HT-29 (cell line): ENCODE results near the gene KHDC3L. TPM values are rescaled to one million over a fixed set of nuclear protein-coding genes. Genes with fewer than 3 reads are reported as not detected.

Experiments
- DNase-seq: peaks from one replicate; pipeline ENCODE4 v3.0.0-alpha.2; 2015; ENCODE audit warnings: low spot score
- total RNA-seq: library from RNA; depleted of rRNA; stranded (reverse); fragments of >200 nt; shearing (Covaris generic); gene quantifications from 2 replicates; pipeline ENCODE4 v1.2.3, GENCODE V29; 2014; rRNA removed

KHDC3L gene
- total RNA-seq: not detected in 2 replicates

GRCh38 chr6:73362358-73362757, at the start of gene KHDC3L:
TSS of gene KHDC3L (plus strand) at chr6:73362658. CDS start at chr6:73362730, 72 bp downstream.
- DNase-seq: no peak

- no peak for DNase-seq
Observed at GRCh38 chr6:73314577-73315492, 47.6 kb upstream of the KHDC3L start.

- DNase-seq: no peak
Observed at GRCh38 chr6:73323323-73323722, 39.1 kb upstream of the KHDC3L start.

- DNase-seq: no peak
Observed at GRCh38 chr6:73325656-73326055, 36.8 kb upstream of the KHDC3L start.

- no peak for DNase-seq
Observed at GRCh38 chr6:73328790-73329189, 33.7 kb upstream of the KHDC3L start.

GRCh38 chr6:73329201-73329600, 33.3 kb upstream of the KHDC3L start:
- DNase-seq: no peak

- DNase-seq: no peak
Observed at GRCh38 chr6:73339340-73339739, 23.1 kb upstream of the KHDC3L start.

GRCh38 chr6:73340048-73340447, 22.4 kb upstream of the KHDC3L start:
- no peak for DNase-seq

- no peak for DNase-seq
Observed at GRCh38 chr6:73341335-73341734, 21.1 kb upstream of the KHDC3L start.

- DNase-seq: no peak
Observed at GRCh38 chr6:73342174-73342573, 20.3 kb upstream of the KHDC3L start.

- DNase-seq: no peak
Observed at GRCh38 chr6:73343164-73343563, 19.3 kb upstream of the KHDC3L start.

GRCh38 chr6:73348550-73349204, 13.8 kb upstream of the KHDC3L start:
- DNase-seq: no peak

GRCh38 chr6:73349311-73349710, 13.1 kb upstream of the KHDC3L start:
- no peak for DNase-seq

GRCh38 chr6:73353636-73354593, 8.5 kb upstream of the KHDC3L start, which contains the start of gene DPPA5:
TSS of gene DPPA5 (minus strand) at chr6:73354276. CDS start at chr6:73354225, 51 bp downstream.
- DNase-seq: no peak

- DNase-seq: no peak
Observed at GRCh38 chr6:73362869-73363536, 545 bp downstream of the KHDC3L start.

GRCh38 chr6:73363537-73363875, 1.0 kb downstream of the KHDC3L start:
- no peak for DNase-seq

GRCh38 chr6:73364121-73364520, 1.7 kb downstream of the KHDC3L start:
- DNase-seq: no peak

- DNase-seq: no peak
Observed at GRCh38 chr6:73364549-73364948, 2.1 kb downstream of the KHDC3L start.

GRCh38 chr6:73367761-73368355, 5.4 kb downstream of the KHDC3L start:
- DNase-seq: no peak

GRCh38 chr6:73368675-73369074, 6.2 kb downstream of the KHDC3L start:
- no peak for DNase-seq

GRCh38 chr6:73369157-73369556, 6.7 kb downstream of the KHDC3L start:
- no peak for DNase-seq
